NB4 (cell line): ENCODE measurements around the gene ZNF620.
"Not testable (repeated sequence)": the region's sequence is repeated elsewhere in the genome, so short reads cannot be mapped to it uniquely, and the experiment has no call there.

ENCODE experiments used
- DNase-seq: peaks from one replicate; pipeline ENCODE4 v3.0.0; 2010; ENCODE audit warnings: low read depth
- H3K4me3 ChIP-seq: one replicate; pipeline ENCODE4 v1.5.1; 2011; ENCODE audit warnings: mild to moderate bottlenecking, low read depth, low read length, moderate library complexity
- MAX ChIP-seq: IDR thresholded peaks from 2 replicates; pipeline ENCODE4 v1.6.1; 2011; ENCODE audit warnings: low read depth, low read length
- MYC ChIP-seq: IDR thresholded peaks from 2 replicates; pipeline ENCODE4 v1.6.1; 2011; ENCODE audit warnings: low read depth, low read length
- POLR2A ChIP-seq: IDR thresholded peaks from 2 replicates; pipeline ENCODE4 v1.6.1; 2011; ENCODE audit warnings: mild to moderate bottlenecking; ENCODE audit not compliant: insufficient read length; ENCODE audit errors: extremely low read depth
- TF ChIP-seq, protein P1 (sequence below): IDR thresholded peaks from one replicate; pipeline ENCODE4 v1.5.1; 2012; ENCODE audit warnings: low read depth, low read length

The ZNF620 gene

DNA sequence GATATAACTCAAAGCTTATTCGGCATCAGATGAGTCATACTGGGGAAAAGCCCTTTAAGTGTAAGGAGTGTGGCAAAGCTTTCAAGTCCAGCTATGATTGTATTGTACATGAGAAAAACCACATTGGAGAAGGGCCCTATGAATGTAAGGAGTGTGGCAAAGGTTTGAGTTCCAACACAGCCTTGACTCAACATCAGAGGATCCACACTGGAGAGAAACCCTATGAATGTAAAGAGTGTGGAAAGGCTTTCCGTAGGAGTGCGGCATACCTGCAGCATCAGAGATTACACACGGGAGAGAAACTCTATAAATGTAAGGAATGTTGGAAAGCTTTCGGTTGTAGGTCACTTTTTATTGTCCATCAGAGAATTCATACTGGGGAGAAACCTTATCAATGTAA is 26.4 kb downstream of the ZNF620 start:
- H3K4me3 ChIP-seq: no peak overlapping the region
- no peak for DNase-seq
- TF ChIP-seq, protein P1, sequence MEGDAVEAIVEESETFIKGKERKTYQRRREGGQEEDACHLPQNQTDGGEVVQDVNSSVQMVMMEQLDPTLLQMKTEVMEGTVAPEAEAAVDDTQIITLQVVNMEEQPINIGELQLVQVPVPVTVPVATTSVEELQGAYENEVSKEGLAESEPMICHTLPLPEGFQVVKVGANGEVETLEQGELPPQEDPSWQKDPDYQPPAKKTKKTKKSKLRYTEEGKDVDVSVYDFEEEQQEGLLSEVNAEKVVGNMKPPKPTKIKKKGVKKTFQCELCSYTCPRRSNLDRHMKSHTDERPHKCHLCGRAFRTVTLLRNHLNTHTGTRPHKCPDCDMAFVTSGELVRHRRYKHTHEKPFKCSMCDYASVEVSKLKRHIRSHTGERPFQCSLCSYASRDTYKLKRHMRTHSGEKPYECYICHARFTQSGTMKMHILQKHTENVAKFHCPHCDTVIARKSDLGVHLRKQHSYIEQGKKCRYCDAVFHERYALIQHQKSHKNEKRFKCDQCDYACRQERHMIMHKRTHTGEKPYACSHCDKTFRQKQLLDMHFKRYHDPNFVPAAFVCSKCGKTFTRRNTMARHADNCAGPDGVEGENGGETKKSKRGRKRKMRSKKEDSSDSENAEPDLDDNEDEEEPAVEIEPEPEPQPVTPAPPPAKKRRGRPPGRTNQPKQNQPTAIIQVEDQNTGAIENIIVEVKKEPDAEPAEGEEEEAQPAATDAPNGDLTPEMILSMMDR: no peak
- TF ChIP-seq MAX (no peak), POLR2A (no peak), MYC (no peak)

- TF ChIP-seq, protein P1: no peak
- TF ChIP-seq POLR2A: no peak
- no peak for TF ChIP-seq MAX
- no peak for TF ChIP-seq MYC
- no peak for DNase-seq
- no peak overlapping the region for H3K4me3 ChIP-seq
Observed at GRCh38 chr3:40534283-40534682, 28.4 kb downstream of the ZNF620 start.

- TF ChIP-seq POLR2A: no peak
- TF ChIP-seq, protein P1: no peak
- no peak for TF ChIP-seq MYC
- TF ChIP-seq MAX: no peak
- no peak overlapping the region for H3K4me3 ChIP-seq
- DNase-seq: peak; percentile 32
Observed at GRCh38 chr3:40546816-40547215, 41.0 kb downstream of the ZNF620 start.

GRCh38 chr3:40550167-40550566 is 44.3 kb downstream of the ZNF620 start:
- TF ChIP-seq POLR2A: no peak
- TF ChIP-seq MYC: no peak
- no peak for TF ChIP-seq MAX
- TF ChIP-seq, protein P1: no peak
- no peak for DNase-seq
- H3K4me3 ChIP-seq: no peak overlapping the region

DNA sequence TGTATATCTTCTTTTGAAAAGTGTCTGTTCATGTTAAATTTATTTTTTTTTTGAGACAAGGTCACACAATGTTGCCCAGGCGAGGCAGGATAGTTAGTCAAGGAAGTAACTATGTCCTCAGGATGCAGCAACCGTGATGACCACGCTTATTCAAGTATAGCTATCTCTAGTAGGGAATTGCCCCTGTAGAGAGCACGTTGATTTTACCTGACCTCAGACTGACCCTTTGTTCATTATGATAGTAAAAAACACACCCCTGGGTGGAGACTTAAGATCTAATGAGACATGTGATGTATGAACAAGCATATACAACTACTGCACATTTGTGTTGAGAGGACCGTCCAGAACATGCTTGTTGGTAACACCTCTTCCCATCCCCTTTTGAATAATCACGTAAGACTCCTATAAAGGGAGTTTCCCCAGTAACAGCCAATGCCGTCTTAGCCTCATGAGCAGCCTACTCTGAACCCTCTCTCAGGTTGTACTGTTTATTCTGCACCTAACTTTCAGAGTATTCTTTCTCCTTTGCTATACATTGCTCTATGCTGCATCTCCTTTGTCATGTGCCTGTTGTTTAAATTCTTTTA is 51.8 kb downstream of the ZNF620 start:
- TF ChIP-seq, protein P1: no peak
- TF ChIP-seq MYC (no peak), POLR2A (no peak), MAX (no peak)
- H3K4me3 ChIP-seq: no peak overlapping the region
- no peak for DNase-seq

DNA sequence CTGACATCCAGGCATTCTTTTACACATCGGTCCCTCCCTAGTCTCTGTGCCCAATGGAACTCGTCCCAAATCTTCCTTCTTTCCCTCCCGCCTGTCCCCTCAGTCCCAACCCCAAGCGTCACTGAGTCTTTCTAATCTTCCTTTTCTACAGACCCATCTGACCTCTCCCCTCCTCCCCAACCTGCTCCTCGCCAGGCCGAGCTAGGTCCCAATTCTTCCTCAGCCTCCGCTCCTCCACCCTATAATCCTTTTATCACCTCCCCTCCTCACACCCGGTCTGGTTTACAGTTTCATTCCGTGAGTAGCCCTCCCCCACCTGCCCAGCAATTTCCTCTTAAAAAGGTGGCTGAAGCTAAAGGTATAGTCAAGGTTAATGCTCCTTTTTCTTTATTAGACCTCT is 56.6 kb downstream of the ZNF620 start:
- H3K4me3 ChIP-seq, DNase-seq: not testable (repeated sequence)

- DNase-seq: not testable (repeated sequence)
Observed at GRCh38 chr3:40565629-40566028, 59.8 kb downstream of the ZNF620 start.

More at GRCh38 chr3:40565629-40566028, 59.8 kb downstream of the ZNF620 start:
- not testable (repeated sequence) for H3K4me3 ChIP-seq
